Measurements from ENCODE around the gene S1PR2. TPM values are rescaled to one million over a fixed set of nuclear protein-coding genes. Genes with fewer than 3 reads are reported as not detected.
"Not testable (repeated sequence)": the region's sequence is repeated elsewhere in the genome, so short reads cannot be mapped to it uniquely, and the experiment has no call there.

Gene S1PR2
- polyA plus RNA-seq, 6 donors from 2014 or later: 0.06 to 0.21 (median 0.16) TPM; not detected in 2

DNA sequence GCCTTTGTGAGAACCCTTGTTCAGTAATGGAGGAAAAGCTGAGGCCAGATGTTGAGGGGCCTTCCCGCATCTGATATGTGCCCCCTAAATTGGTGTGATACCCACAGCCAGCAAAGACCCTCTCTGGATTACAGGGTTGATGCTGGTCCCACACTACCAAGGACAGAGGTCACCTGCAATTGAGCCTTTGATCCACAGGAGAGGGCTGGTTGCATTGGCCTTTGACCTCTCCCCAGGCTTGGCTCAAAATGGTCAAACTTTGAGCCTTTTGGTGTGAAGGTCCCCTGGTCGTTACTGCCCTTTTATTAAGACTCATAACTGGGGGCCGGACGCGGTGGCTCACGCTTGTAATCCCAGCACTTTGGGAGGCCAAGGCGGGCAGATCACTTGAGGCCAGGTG lies 12.5 kb upstream of the S1PR2 start:
- DNase-seq: no peak
- Mint-ChIP-seq H3K36me3 (no peaks in the 10 kb centered on the region), H3K27me3 (no peaks in the 10 kb centered on the region), H3K4me1 (peaks cover 12 to 17% (median 15%) of the 10 kb centered on the region in 3 donors), H3K27ac (no peak overlapping the region), H3K9me3 (no peaks in the 10 kb centered on the region), H3K4me3 (no peak overlapping the region)
- no peak for ATAC-seq (ENCODE audit: low read depth in 2 of 2)

DNA sequence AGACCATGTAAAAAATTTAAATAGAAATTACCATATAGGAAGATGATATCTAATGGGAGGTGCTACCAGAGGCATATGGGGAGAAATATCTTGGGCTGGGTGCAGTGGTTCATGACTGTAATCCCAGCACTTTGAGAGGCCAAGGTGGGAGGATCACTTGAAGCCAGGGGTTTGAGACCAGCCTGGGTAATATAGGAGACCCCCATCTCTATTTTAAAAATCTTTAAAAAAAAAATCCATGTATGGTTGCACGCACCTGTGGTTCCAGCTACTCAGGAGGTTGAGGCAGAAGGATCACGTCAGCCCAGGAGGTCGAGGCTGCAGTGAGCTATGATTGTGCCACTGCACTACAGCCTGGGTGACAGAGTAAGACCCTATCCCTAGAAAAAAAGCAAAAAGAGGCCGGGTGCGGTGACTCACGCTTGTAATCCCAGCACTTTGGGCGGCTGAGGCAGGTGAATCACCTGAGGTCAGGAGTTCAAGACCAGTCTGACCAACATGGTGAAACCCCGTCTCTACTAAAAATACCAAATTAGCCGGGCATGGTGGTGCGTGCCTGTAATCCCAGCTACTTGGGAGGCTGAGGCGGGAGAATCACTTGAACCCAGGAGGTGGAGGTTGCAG lies 10.8 kb upstream of the S1PR2 start:
- ATAC-seq (ENCODE audit: low read depth in 2 of 2); H3K9me3 Mint-ChIP-seq; H3K36me3 Mint-ChIP-seq; H3K27me3 Mint-ChIP-seq; DNase-seq; H3K4me3 Mint-ChIP-seq: not testable (repeated sequence)
- H3K4me1 Mint-ChIP-seq: peaks cover 20 to 25% (median 23%) of the 10 kb centered on the region in 3 donors
- H3K27ac Mint-ChIP-seq: peak overlapping the region in 3 of 6 donors; percentile 18 to 33 (median 30)

DNA sequence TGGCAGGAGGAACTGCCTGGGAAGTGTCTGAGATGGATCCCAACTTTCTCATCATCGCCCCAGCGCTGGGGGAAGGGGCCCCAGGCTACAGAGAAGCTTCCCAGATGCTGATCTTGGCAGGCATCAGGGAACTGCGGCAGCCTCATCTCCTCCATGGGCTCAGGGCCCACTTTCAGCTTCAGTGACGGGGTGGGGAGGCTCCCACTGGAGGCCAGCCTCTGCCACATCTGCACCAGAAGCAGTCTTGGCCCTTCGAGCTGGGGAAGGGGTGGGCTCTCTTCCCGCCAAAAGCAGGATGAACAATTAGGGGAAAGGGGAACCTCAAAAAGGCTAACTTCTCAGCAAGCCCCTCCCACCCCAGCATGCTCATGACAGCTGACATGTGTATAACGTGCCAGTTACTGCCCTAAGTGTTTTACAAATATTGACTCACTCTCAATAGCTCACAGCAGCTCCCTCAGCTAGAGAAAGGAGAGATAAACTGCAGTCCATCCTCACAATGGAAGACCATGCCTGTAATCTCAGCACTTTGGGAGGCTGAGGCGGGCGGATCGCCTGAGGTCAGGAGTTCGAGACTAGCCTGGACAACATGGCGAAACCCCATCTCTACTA lies 7.1 kb upstream of the S1PR2 start:
- peak overlapping the region in 3 of 8 donors; percentile 25 to 36 (median 27) for H3K4me3 Mint-ChIP-seq
- H3K36me3 Mint-ChIP-seq: no peaks in the 10 kb centered on the region
- peaks cover 25 to 43% (median 34%) of the 10 kb centered on the region in 3 donors for H3K4me1 Mint-ChIP-seq
- H3K27me3 Mint-ChIP-seq: no peaks in the 10 kb centered on the region
- DNase-seq: no peak
- H3K9me3 Mint-ChIP-seq: peaks cover 0 to 2% (median 0%) of the 10 kb centered on the region in 7 donors
- peak overlapping the region; percentile 67 to 100 (median 88) for H3K27ac Mint-ChIP-seq
- no peak for ATAC-seq (ENCODE audit: low read depth in 2 of 2)

DNA sequence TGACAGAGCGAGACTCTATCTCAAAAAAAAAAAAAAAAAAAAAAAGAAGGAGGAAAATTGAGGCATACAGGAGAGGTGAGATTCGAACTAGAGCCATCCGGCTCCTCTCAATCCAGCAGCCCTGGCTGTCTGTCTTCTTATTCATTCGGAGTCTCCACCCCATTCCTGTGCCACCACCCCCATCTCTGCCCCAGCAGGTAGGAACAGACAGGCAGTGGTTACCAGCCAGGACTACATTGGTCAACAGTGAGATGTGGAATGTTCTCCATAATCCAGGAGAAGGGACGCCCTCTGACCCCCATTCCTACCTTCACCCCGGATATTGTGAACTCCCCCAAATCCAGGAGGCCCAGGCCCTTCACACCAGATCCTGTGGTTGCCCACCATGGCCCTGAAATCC lies 6.6 kb upstream of the S1PR2 start:
- ATAC-seq (ENCODE audit: low read depth in 2 of 2) (no peak), DNase-seq (no peak)
- Mint-ChIP-seq H3K4me3 (peak overlapping the region in 3 of 8 donors; percentile 16 to 77 (median 27)), H3K36me3 (no peaks in the 10 kb centered on the region), H3K27ac (peak overlapping the region; percentile 57 to 100 (median 79)), H3K4me1 (peaks cover 25 to 46% (median 34%) of the 10 kb centered on the region in 3 donors), H3K27me3 (no peaks in the 10 kb centered on the region), H3K9me3 (peaks cover 0 to 2% (median 0%) of the 10 kb centered on the region in 7 donors)

DNA sequence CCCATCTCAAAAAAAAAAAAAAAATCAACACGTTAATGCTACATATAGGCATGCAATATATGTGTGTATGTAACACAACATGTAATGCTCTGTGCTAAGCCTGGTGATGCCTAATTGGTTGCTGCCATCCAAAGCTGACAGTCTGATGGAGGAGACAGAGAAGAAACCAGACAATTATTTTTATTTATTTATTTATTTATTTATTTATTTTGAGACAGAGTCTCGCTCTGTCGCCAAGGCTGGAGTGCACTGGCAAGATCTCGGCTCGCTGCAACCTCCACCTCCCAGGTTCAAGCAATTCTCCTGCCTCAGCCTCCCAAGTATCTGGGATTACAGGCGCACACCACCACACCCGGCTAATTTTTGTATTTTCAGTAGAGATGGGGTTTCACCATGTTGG lies 4.3 kb upstream of the S1PR2 start:
- not testable (repeated sequence) for H3K36me3 Mint-ChIP-seq; DNase-seq; H3K27me3 Mint-ChIP-seq; H3K9me3 Mint-ChIP-seq; ATAC-seq (ENCODE audit: low read depth in 2 of 2)
- peak overlapping the region in 6 of 8 donors; percentile 83 to 91 (median 87) for H3K4me3 Mint-ChIP-seq
- H3K27ac Mint-ChIP-seq: peak overlapping the region; percentile 99 to 100 (median 100)
- peaks cover 33 to 49% (median 44%) of the 10 kb centered on the region in 3 donors for H3K4me1 Mint-ChIP-seq

DNA sequence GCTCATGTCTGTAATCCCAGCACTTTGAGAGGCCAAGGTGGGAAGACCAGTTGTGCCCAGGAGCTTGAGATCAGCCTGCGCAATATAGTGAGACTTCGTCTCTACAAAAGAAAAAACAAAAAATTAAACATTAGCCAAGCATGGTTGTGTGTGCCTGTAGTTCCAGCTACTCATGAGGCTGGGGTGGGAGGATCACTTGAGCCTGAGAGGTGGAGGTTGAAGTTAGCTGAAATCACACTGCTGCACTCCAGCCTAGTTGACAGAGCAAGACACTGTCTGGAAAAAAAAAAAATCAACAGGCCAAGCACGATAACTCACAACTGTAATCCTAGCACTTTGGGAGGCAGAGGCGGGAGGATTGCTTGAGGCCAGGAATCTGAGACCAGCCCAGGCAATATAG lies 3.9 kb upstream of the S1PR2 start:
- Mint-ChIP-seq H3K36me3 (no peaks in the 10 kb centered on the region), H3K4me1 (peaks cover 36 to 49% (median 44%) of the 10 kb centered on the region in 3 donors), H3K9me3 (peaks cover 0 to 2% (median 0%) of the 10 kb centered on the region in 7 donors), H3K27me3 (no peaks in the 10 kb centered on the region), H3K27ac (peak overlapping the region; percentile 97 to 100 (median 100)), H3K4me3 (peak overlapping the region in 5 of 8 donors; percentile 8 to 83 (median 24))
- DNase-seq (no peak), ATAC-seq (ENCODE audit: low read depth in 2 of 2) (no peak)

DNA sequence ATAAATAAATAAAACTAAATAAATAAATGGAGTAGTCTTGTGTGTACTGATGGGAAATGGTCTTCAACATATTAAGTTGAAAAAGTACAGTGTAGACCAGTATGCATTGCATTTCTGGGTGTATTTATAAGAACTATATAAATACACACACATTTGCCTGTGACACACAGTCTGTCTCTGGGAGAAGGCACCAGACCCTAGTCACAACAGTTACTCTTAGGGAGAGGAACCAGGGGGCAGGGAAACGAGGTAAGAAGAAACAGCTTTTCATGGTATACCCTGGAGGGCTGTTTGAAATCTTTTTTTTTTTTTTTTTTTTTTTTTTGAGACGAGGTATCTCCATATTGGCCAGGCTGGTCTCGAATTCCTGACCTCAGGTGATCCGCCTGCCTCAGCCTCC lies 2.8 kb upstream of the S1PR2 start:
- H3K27ac Mint-ChIP-seq: peak overlapping the region in 3 of 6 donors; percentile 60 to 99 (median 94)
- H3K4me3 Mint-ChIP-seq: no peak overlapping the region
- peaks cover 0 to 2% (median 0%) of the 10 kb centered on the region in 7 donors for H3K9me3 Mint-ChIP-seq
- H3K36me3 Mint-ChIP-seq: no peaks in the 10 kb centered on the region
- no peaks in the 10 kb centered on the region for H3K27me3 Mint-ChIP-seq
- peaks cover 32 to 50% (median 47%) of the 10 kb centered on the region in 3 donors for H3K4me1 Mint-ChIP-seq
- DNase-seq: no peak
- no peak for ATAC-seq (ENCODE audit: low read depth in 2 of 2)

DNA sequence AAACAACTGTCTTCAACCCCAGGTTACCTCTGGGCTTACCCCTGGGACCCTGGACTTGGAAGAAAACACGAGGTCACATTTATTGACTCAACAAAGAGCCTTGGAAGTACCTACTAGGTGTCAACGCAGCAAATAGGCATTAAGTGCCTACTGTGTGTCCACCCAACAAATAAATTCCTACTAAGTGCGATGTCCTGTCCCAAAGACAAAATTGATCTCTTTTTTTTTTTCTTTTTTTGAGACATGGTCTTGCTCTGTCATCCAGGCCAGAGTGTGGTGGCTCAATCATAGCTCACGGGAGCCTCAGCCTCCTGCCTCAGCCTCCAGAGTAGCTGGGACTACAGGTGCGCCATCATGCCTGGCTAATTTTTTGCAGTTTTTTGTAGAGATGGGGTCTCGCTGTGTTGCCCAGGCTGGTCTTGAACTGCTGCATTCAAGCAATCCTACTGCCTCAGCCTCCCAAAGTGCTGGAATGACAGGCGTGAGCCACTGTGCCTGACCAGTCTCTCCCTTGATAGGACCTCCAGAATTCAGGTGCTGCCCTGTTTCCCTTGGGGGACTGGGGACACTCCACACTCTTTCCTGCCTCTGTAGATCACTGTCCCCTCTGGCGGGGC lies 589 bp upstream of the S1PR2 start:
- Mint-ChIP-seq H3K9me3 (peaks cover 0 to 2% (median 0%) of the 10 kb centered on the region in 7 donors), H3K4me3 (peak overlapping the region; percentile 77 to 91 (median 86)), H3K27ac (peak overlapping the region; percentile 87 to 96 (median 94)), H3K36me3 (no peaks in the 10 kb centered on the region), H3K27me3 (no peaks in the 10 kb centered on the region), H3K4me1 (peaks cover 23 to 41% (median 40%) of the 10 kb centered on the region in 3 donors)
- ATAC-seq (ENCODE audit: low read depth in 2 of 2): peak in 1 of 2 donors; percentile 27
- DNase-seq: no peak

DNA sequence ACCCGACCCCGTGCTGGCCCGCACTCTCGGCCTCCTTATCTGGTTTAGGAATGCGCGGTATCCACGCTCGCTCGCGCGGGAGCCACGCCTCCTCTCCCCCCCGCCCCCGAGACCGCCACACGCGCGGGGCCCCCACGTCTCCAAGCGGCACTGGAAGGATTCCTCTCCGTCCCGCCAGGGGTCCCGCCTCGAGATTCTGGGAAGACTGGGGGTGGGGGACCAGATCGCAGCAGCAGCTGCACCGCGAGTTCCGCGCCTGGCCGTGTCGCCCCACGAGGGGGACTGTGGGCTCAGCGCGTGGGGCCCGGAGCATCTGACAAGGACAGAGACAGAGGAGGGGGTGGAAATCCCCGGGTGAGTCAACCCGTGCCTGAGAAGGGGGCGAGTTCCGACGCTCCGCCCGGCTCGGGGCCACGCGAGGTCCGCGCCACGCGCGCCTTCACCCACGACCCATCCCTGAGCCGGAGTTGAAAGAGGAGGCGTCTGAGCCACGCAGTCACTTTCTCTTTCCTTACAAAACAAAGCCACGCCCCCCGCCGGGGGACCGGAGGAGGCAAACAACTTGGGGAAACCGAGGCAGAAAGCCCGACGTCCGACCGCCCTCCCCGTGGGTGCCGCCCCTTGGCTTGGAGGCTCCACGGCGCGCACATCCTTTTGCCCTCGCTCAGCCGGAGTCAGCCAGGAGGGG lies 814 bp downstream of the S1PR2 start:
- H3K27ac Mint-ChIP-seq: peak overlapping the region; percentile 49 to 96 (median 88)
- peaks cover 0 to 5% (median 0%) of the 10 kb centered on the region in 3 donors for H3K27me3 Mint-ChIP-seq
- peak; percentile 60 for DNase-seq
- H3K9me3 Mint-ChIP-seq: no peaks in the 10 kb centered on the region
- H3K36me3 Mint-ChIP-seq: no peaks in the 10 kb centered on the region
- peak overlapping the region; percentile 80 to 92 (median 88) for H3K4me3 Mint-ChIP-seq
- peaks cover 15 to 35% (median 27%) of the 10 kb centered on the region in 3 donors for H3K4me1 Mint-ChIP-seq
- ATAC-seq (ENCODE audit: low read depth in 2 of 2): peak; percentile 62 to 63

DNA sequence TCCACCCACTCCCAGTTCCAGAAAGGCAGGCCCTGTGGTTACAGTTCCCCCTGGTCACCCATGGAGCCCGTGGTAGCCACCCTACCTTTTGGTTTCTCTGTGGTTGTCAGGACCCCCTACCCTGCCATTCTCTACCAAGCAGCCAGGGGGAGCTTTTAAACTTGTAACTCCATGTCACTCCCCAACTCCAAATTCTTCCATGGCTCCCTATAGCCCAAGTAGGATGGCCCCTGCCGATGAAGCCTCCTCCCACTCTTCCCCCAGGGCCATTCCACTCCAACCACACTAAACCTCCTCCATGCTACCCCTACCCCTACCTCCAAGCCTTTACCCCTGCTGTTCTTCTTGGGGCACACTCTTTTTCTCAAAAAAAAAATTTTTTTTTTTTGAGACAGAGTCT lies 2.2 kb downstream of the S1PR2 start:
- ATAC-seq (ENCODE audit: low read depth in 2 of 2) (no peak), DNase-seq (peak; percentile 57)
- Mint-ChIP-seq H3K4me1 (peaks cover 17 to 30% (median 21%) of the 10 kb centered on the region in 3 donors), H3K9me3 (no peaks in the 10 kb centered on the region), H3K27me3 (peaks cover 0 to 5% (median 0%) of the 10 kb centered on the region in 3 donors), H3K36me3 (no peaks in the 10 kb centered on the region), H3K4me3 (peak overlapping the region in 5 of 8 donors; percentile 60 to 89 (median 78)), H3K27ac (peak overlapping the region in 5 of 6 donors; percentile 30 to 94 (median 57))

DNA sequence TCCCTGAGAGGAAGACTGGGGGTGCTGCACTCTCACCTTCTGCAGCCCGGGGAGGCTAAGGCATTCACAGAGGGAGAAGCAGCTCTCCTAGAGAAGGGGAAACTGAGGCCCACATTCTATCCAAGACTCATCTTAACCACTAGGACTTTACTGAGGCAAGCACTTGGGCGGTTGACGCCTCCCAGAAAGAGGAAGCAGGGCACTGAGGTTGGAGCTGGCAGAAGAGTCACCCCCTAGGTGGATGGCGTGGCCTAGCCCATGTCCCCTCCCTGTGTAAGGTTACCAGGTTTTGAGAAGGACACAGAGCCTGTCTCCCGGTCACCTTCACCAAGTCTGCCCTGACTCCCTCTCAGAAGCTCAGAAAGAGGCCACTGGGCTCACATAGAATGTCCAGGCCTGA lies 2.7 kb downstream of the S1PR2 start:
- Mint-ChIP-seq H3K27ac (peak overlapping the region in 2 of 6 donors; percentile 34 to 93), H3K36me3 (no peaks in the 10 kb centered on the region), H3K9me3 (no peaks in the 10 kb centered on the region), H3K4me3 (peak overlapping the region in 4 of 8 donors; percentile 44 to 89 (median 68)), H3K27me3 (peaks cover 0 to 5% (median 0%) of the 10 kb centered on the region in 3 donors), H3K4me1 (peaks cover 18 to 30% (median 20%) of the 10 kb centered on the region in 3 donors)
- DNase-seq (no peak), ATAC-seq (ENCODE audit: low read depth in 2 of 2) (no peak)

DNA sequence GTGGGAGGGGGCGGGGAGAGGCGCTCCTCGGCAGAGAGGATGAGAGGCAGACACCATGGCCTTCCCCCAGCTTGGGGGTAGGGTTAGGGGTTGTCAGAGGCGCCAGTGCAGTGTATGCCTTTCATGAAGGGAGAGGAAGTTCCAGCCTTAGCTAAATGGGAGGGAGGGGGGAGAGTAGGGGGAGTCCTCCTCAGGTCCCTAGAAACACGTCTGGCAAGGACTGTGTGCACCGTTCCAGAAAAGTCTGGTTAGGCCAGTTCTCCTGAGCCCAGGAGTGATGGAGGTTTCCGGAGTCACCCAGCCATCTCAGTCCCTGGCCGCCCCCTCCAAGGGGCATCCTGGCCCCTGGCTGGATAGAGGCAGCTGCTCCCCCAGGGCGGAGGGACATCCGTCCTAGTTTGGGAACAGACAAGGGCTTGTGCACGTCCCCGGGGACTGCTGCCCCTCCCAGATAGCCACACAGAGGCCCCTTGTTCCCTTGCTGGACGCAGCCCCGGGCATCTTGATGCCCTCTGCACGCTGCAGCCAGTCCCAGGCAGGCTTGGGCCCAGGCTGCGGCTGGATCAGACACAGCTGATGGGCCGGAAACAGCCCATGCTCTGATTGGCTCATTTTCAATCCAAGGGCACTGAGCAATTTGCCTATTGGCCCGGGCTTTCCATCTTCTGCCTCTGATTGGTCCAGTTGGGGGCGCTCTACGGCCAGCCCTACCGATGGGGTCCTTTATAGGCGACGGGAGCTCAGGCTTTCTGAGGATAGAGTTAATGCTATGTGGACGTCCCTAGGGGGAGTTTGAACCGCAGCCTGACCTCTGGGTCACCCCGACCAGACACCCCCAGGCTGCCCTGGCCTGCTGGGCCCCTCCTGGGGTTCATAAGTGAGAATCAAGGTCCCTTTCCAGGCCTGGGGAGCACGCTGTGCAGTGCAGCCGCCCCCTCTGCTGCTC lies 3.8 kb downstream of the S1PR2 start:
- H3K9me3 Mint-ChIP-seq: no peaks in the 10 kb centered on the region
- peaks cover 17 to 34% (median 18%) of the 10 kb centered on the region in 3 donors for H3K4me1 Mint-ChIP-seq
- no peaks in the 10 kb centered on the region for H3K36me3 Mint-ChIP-seq
- peak overlapping the region in 1 of 6 donors; percentile 9 for H3K27ac Mint-ChIP-seq
- DNase-seq (no peak), ATAC-seq (ENCODE audit: low read depth in 2 of 2) (no peak)
- peaks cover 0 to 5% (median 0%) of the 10 kb centered on the region in 3 donors for H3K27me3 Mint-ChIP-seq
- H3K4me3 Mint-ChIP-seq: no peak overlapping the region
